Myocyte (in vitro differentiated cells): ENCODE results near the gene MRPL49. TPM values are rescaled to one million over a fixed set of nuclear protein-coding genes. Genes with fewer than 3 reads are reported as not detected.
"Not testable (repeated sequence)": the region's sequence is repeated elsewhere in the genome, so short reads cannot be mapped to it uniquely, and the experiment has no call there.

Experiments
- DNase-seq: peaks from one replicate; pipeline ENCODE4 v3.0.0-alpha.2; 2012; ENCODE audit warnings: low read depth
- total RNA-seq: library from RNA; depleted of rRNA; stranded (reverse); fragments of >200 nt; gene quantifications from 2 replicates; pipeline ENCODE4 v1.2.3, GENCODE V29; 2014

MRPL49 gene
- total RNA-seq, 1 donor from 2014 or later, result 37.6 TPM

DNA sequence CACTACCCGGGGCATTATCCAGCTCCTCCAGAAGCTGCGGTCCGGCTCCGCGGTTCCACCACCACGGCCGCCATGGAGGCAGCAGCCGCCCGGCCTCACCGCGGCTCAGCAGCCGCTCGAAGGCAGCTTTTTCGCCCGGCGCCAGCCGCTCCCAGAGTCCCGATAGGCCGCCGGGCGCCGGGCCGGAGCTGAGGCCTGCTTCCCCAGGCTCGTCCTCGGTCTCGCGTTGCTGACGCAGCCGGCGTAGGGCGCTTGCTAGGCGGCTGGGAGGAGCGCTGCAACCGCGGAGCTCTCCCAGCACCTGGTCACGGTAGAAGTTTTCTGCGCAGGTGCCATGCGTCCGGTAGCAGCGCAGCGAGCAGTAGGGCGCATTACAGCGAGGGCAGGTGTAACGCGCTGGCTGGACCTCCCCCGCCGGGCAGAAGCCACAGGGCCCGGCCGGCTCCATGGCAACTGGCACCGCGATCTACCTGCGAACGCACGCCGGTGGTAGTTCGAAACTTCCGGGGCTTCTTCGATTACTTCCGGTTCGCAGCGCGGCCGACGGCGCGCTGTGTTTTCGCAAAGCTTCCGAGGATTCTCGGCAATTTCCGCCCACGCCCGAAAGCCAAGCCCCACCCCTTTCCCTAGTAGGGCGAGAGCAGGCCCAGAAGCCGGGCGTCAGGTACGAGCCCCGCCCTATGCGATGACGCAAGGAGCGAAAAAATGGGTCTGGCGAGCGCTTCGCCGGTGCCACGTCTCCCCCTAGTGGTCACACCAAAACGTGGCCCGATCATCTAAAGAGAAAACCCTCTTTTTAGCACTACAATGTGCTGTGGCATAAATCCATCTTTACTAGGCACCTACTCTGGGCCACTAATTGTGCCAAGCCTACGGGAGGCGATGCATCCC lies 4.7 kb upstream of the MRPL49 start, which contains the start of gene ZNHIT2:
Gene ZNHIT2 (minus strand): TSS at position 496 of the 891 bp plus-strand sequence. CDS start 48 bp downstream, at position 448.
- peak; percentile 99 for DNase-seq

DNA sequence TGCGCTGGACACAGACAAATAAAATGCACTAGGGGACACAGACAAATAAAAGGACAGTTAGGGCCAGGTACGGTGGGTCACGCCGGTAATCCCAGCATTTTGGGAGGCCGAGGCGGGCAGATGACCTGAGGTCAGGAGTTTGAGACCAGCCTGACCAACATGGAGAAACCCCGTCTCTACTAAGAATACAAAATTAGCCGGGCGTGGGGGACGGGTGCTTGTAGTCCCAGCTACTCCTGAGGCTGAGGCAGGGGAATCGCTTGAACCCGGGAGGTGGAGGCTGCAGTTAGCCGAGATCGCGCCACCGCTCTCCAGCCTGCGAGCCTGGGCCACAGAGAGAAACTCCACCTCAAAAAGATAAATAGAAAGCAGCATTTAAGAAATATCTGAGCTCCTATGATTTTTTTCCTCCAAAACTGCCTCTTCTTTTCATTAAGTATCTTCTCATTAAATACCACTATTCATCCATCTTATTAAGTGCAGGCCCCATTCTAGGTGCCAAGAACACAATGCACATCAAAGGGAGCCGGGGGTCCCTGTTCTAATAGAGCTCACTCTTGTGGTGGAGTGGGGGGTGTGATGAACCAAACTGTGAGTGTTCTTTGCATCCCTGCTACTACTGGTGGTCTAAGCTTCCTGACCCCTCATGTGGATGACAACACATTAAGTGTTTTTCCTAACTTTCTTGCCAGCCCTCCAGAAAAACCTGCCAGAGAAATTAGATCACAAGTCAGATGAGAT lies 3.9 kb upstream of the MRPL49 start:
- no peak for DNase-seq

DNA sequence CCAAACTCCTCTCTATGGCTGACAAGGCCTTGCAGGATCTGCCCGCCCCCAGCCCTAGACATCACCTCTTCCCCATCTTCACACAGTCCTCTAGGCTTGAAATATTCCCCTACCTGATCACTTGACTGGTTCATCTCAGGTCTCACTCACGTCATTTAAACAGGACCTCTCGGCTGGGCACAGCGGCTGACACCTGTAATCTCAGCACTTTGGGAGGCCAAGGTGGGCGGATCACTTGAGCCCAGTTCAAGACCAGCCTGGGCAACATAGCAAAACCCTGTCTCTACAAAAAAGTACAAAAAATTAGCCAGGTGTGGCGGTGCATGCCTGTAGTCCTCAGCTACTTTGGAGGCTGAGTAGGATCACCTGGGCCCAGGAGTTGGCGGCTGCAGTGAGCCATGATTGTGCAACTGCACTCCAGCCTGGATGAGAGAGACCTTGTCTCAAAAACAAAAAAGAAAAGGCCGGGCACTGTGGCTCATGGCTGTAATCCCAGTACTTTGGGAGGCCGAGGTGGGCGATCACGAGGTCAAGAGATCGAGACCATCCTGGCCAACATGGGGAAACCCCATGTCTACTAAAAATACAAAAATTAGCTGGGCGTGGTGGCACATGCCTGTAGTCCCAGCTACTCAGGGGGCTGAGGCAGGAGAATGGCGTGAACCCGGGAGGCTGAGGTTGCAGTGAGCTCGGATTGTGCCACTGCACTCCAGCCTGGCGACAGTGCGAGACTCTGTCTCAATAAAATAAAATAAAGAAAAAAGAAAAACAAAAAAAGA lies 3.0 kb upstream of the MRPL49 start:
- not testable (repeated sequence) for DNase-seq

GRCh38 chr11:65119670-65119995 lies 2.5 kb upstream of the MRPL49 start:
- DNase-seq, result no peak

DNA sequence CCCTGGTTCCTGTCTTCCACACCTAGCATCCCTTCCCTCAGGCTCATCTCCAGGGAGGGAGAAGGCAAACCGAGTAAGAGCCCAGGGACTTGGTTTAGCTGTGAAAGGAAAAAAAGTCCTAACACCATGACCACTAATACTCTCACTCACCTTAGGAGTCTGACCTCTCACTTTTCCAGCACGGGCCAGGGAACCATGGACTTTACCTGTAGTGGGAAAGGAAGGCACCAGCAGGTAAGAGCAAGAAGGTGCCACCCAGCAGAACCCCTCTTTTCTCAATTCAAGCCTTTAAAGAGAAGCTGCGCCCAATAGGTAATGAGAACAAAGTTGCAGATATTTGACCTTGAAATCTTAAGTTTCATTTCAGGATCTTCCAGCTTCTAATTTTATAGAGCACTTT lies 1.3 kb upstream of the MRPL49 start:
- DNase-seq, result no peak

GRCh38 chr11:65121447-65121864 lies 665 bp upstream of the MRPL49 start:
- DNase-seq, result no peak

- DNase-seq, result no peak
These were observed 2.5 kb downstream of the MRPL49 start for GRCh38 chr11:65124480-65125196.

DNA sequence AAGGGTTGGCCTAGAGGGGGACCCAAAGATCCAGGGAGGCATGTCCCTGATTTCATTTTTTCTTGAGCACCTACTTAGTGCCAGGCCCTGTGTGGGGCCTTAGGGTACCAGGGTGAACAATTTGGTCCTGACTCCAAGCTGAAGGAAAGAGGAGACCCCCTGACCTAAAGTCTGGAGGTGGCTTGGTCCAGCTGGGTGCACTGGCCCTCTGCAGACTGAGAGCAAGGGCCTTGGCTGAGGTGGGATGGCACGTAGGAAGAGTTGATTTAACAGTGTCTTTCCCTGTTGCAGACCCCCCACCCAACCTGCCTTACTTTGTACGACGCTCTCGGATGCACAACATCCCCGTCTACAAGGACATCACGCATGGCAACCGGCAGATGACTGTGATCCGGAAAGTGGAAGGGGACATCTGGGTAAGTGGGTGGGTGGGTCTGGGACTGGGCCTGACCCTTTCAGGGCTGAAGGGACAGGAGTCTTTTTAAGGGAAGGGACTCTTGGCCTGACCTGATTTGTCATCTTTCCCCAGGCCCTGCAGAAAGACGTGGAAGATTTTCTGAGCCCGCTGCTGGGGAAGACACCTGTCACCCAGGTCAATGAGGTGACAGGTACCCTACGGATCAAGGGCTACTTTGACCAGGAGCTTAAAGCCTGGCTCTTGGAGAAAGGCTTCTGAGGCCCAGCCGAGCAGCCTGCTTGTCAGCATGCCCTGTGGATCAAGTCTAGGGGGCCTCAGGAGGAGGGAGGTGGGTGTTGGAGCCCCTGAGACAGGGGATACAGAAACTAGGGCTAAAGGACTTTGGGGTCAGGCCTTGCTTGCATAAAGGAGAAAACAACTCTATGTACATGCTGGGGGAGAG lies 3.3 kb downstream of the MRPL49 start:
- DNase-seq, result no peak

GRCh38 chr11:65126624-65127274 lies 4.6 kb downstream of the MRPL49 start:
- DNase-seq, result no peak

DNA sequence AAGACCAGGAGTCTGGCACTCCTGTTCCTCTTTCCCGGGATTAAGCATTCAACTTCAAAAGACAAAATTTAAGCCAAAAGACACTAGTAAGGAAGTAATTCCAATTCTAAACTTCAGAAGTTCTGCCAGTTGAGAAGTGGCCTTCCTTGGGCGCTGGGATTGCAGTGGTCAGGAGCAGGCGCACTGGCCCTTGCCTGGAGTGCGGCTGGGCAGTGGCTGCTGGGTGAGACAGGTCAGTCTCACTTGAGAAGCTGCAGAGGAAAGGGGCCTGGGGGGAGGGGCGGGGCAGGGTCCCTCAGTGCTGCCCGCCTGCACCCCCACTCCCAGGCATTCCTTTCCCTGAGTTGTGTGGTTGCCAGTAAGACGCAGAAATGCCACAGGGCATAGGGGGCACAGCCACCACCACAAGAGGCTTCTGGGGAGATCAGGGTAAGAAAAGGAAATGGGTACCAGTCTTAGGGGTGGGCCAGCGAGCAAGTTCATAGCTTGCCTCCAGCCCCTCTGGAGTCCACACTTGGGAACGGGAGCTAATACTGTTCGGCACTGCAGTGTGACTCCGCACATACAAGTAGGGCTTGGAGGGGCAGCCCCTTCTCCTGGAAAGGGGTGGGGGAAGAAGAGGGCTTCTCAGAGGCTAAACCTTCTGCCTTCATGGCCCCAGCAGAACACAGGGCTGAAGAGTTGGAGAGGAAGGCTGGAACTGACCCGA lies 5.5 kb downstream of the MRPL49 start:
- no peak for DNase-seq

DNA sequence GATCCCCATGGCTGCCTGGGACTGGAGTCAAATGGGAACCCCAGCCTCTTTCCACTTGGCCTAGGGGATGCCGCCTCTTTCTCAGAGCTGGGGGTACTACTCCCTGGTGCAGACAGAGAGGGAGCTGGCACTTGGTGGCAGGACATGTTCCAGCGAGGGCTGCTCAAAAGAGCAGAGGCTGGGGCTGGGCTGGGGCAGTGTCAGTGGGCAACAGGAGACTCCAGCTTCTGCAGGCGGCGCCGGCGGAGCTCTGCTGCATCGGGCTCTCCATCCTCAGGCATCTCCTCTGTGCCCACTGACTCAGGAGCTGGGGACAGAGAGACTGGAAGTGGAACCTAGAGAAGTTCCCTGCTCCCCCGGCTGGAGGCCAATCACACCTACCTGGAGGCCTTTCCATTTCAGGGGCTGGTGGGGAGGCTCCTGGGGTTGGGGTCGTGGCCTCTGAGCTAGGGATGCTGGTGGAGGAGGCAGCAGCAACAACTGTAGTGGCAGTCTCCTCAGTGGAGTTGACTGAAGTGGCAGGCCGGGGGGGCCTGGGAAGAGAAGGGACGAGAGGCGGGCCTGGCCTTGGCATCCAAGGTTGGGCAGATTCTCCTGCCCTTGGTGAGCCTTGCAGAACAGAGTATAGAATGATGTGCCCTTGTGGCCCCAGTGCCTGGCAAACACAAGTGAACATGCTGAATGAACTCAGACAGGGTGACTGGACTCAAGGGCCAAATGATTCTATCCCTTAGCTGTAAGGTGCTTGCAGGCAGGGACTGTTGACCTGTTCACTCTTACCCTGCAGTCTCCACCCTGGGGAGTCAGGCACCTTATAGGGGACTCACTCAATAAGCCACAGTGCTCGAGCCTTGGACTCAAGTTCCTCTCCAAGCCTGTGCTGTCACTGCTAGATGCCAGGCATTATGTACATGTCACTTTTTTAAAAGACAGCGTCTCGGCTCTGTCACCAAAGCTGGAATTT lies 6.3 kb downstream of the MRPL49 start:
- DNase-seq, result no peak

- no peak for DNase-seq
These were observed 7.7 kb downstream of the MRPL49 start for GRCh38 chr11:65129649-65130441.

GRCh38 chr11:65130631-65131416 lies 8.7 kb downstream of the MRPL49 start:
- DNase-seq, result no peak

- no peak for DNase-seq
These were observed 9.3 kb downstream of the MRPL49 start for GRCh38 chr11:65131417-65131776.

DNA sequence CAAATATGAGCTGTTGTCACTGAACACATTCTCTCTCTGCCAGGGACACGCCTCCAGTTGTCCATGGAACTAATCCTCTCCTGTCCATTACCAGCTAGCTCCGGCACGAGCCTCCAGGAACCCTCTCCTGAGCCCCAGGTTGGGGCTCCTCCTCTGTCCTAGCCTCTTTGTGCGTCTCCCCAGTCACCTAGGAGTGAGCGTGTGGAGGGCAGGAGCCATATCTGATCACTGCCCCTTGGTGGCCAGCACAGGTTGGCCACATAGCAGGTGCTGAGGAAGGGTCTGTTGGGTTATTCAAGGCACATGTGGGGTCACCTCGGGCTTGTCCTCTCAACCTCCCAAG lies 9.7 kb downstream of the MRPL49 start:
- no peak for DNase-seq
